H1 (cell line): Measurements from ENCODE around the gene GULP1.

Source experiments
- BRCA1 ChIP-seq: IDR thresholded peaks from 2 replicates; pipeline ENCODE4 v1.6.1; 2012; ENCODE audit warnings: low read depth, low read length, improper control_type of control experiment
- CREB1 ChIP-seq: IDR thresholded peaks from 2 replicates; pipeline ENCODE4 v1.6.1; 2012; ENCODE audit warnings: inconsistent platforms
- CTCF ChIP-seq, 3 experiments: IDR thresholded peaks; 1 replicate in 2 of 3; 2 replicates in 1 of 3; pipeline versions ENCODE4 v1.5.1 to v1.6.1; 2011; ENCODE audit warnings: low read length in 3 of 3, mild to moderate bottlenecking in 3 of 3, inconsistent platforms in 2 of 3, low read depth in 1 of 3, moderate library complexity in 1 of 3; ENCODE audit not compliant: insufficient read depth in 1 of 3; ENCODE audit errors: control extremely low read depth in 1 of 3
- EP300 ChIP-seq, 2 experiments: IDR thresholded peaks; 1 replicate in 1 of 2; 2 replicates in 1 of 2; pipeline ENCODE4 v1.6.1; 2011 to 2012; ENCODE audit warnings: low read depth in 2 of 2, low read length in 2 of 2, mild to moderate bottlenecking in 2 of 2, borderline replicate concordance in 1 of 2, inconsistent platforms in 1 of 2, moderate library complexity in 1 of 2
- POLR2A ChIP-seq, 2 experiments: IDR thresholded peaks; 1 replicate in 1 of 2; 2 replicates in 1 of 2; pipeline ENCODE4 v1.6.1; 2011; ENCODE audit warnings: low read depth in 2 of 2, low read length in 2 of 2, mild to moderate bottlenecking in 2 of 2; ENCODE audit errors: control extremely low read depth in 1 of 2
- RFX5 ChIP-seq: IDR thresholded peaks from 2 replicates; pipeline ENCODE4 v1.6.1; 2011; ENCODE audit warnings: low read depth, low read length, improper control_type of control experiment, borderline replicate concordance
- SIX5 ChIP-seq: IDR thresholded peaks from 2 replicates; pipeline ENCODE4 v1.6.1; 2011; ENCODE audit warnings: mild to moderate bottlenecking, low read depth, low read length
- SP1 ChIP-seq: IDR thresholded peaks from 2 replicates; pipeline ENCODE4 v1.6.1; 2011; ENCODE audit warnings: low read depth, low read length
- SP4 ChIP-seq: IDR thresholded peaks from 2 replicates; pipeline ENCODE4 v1.6.1; 2012; ENCODE audit warnings: low read length, inconsistent platforms
- SUZ12 ChIP-seq: fragments of 200-600 bp; sonication (generic); IDR thresholded peaks from 2 replicates; pipeline ENCODE4 v1.6.1; 2012; ENCODE audit warnings: mild to moderate bottlenecking, inconsistent platforms, low read length, moderate library complexity, mixed read lengths

- TF ChIP-seq CTCF (IDR thresholded peaks at IDR 0.05; ENCODE audit: control extremely low read depth in 1 of 3, insufficient read depth in 1 of 3, low read depth in 1 of 3, low read length in 3 of 3) = no peak
- no peak for TF ChIP-seq BRCA1
- no peak for TF ChIP-seq SIX5
- no peak for TF ChIP-seq POLR2A (IDR thresholded peaks at IDR 0.05; ENCODE audit: control extremely low read depth in 1 of 2, low read depth in 2 of 2, low read length in 2 of 2)
- no peak for TF ChIP-seq SP4
- no peak for TF ChIP-seq SP1
- no peak for TF ChIP-seq RFX5
- TF ChIP-seq SUZ12 = no peak
- no peak for TF ChIP-seq CREB1
- TF ChIP-seq EP300 (IDR thresholded peaks at IDR 0.05; ENCODE audit: borderline replicate concordance in 1 of 2, low read depth in 2 of 2, low read length in 2 of 2) = no peak
Measured at GRCh38 chr2:188306271-188306670, 14.6 kb downstream of the GULP1 start.
